Adipocyte (in vitro differentiated cells): ENCODE measurements around the gene KANSL1.
"Not testable (repeated sequence)": the region's sequence is repeated elsewhere in the genome, so short reads cannot be mapped to it uniquely, and the experiment has no call there.

Experiments used
- DNase-seq: peaks from one replicate; pipeline ENCODE4 v3.0.0-alpha.2; 2015; ENCODE audit warnings: low read depth
- H3K27me3 ChIP-seq: replicated peaks from 2 replicates; pipeline ENCODE4 v1.7.0; 2013; ENCODE audit warnings: mild to moderate bottlenecking, low read length, moderate library complexity; ENCODE audit not compliant: control insufficient read depth, insufficient read depth
- H3K36me3 ChIP-seq: 2 replicates; pipeline ENCODE4 v1.7.0; 2013; ENCODE audit warnings: low read length, mild to moderate bottlenecking, moderate library complexity; ENCODE audit not compliant: control insufficient read depth, insufficient read depth, severe bottlenecking
- H3K4me1 ChIP-seq: 2 replicates; pipeline ENCODE4 v1.7.0; 2013; ENCODE audit warnings: mild to moderate bottlenecking, low read length, moderate library complexity; ENCODE audit not compliant: control insufficient read depth, insufficient read depth
- H3K4me3 ChIP-seq: 2 replicates; pipeline ENCODE4 v1.7.0; 2013; ENCODE audit warnings: mild to moderate bottlenecking, low read length, moderate library complexity
- H3K9ac ChIP-seq: 2 replicates; pipeline ENCODE4 v1.7.0; 2013; ENCODE audit warnings: mild to moderate bottlenecking, low read length, moderate library complexity
- H3K9me3 ChIP-seq: 2 replicates; pipeline ENCODE4 v1.7.0; 2013; ENCODE audit warnings: mild to moderate bottlenecking, low read length, moderate library complexity; ENCODE audit not compliant: control insufficient read depth

Gene KANSL1

GRCh38 chr17:46025510-46026165, 167.6 kb downstream of the KANSL1 start:
- DNase-seq, result no peak
- no peak overlapping the region for H3K4me3 ChIP-seq
- H3K9ac ChIP-seq, result no peak overlapping the region
- H3K27me3 ChIP-seq, result no peaks in the 10 kb centered on the region
- H3K36me3 ChIP-seq, result peaks cover 42% of the 10 kb centered on the region
- no peaks in the 10 kb centered on the region for H3K9me3 ChIP-seq
- no peaks in the 10 kb centered on the region for H3K4me1 ChIP-seq

DNA sequence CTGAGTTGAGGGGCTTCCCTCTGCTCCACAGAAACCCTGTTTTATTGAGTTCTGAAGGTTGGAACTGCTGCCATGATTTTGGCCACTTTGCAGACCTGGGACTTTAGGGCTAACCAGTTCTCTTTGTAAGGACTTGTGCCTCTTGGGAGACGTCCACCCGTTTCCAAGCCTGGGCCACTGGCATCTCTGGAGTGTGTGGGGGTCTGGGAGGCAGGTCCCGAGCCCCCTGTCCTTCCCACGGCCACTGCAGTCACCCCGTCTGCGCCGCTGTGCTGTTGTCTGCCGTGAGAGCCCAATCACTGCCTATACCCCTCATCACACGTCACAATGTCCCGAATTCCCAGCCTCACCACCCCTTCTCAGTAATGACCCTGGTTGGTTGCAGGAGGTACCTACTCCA, 168.2 kb downstream of the KANSL1 start:
- Histone ChIP-seq H3K9me3 (no peaks in the 10 kb centered on the region), H3K27me3 (no peaks in the 10 kb centered on the region), H3K36me3 (peaks cover 36% of the 10 kb centered on the region), H3K4me1 (no peaks in the 10 kb centered on the region), H3K4me3 (no peak overlapping the region), H3K9ac (no peak overlapping the region)
- no peak for DNase-seq

DNA sequence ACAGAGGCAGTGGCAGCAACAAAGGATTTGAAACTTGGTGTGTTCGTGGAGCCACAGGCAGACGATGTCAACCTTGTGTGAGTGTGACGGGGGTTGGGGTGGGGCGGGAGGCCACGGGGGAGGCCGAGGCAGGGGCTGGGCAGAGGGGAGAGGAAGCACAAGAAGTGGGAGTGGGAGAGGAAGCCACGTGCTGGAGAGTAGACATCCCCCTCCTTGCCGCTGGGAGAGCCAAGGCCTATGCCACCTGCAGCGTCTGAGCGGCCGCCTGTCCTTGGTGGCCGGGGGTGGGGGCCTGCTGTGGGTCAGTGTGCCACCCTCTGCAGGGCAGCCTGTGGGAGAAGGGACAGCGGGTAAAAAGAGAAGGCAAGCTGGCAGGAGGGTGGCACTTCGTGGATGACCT, 168.6 kb downstream of the KANSL1 start:
- Histone ChIP-seq H3K36me3 (peaks cover 32% of the 10 kb centered on the region), H3K9me3 (no peaks in the 10 kb centered on the region), H3K4me1 (no peaks in the 10 kb centered on the region), H3K4me3 (no peak overlapping the region), H3K27me3 (no peaks in the 10 kb centered on the region), H3K9ac (no peak overlapping the region)
- DNase-seq, result no peak

GRCh38 chr17:46023783-46024388, 169.3 kb downstream of the KANSL1 start:
- H3K4me3 ChIP-seq, result no peak overlapping the region
- H3K9me3 ChIP-seq, result no peaks in the 10 kb centered on the region
- no peaks in the 10 kb centered on the region for H3K4me1 ChIP-seq
- no peaks in the 10 kb centered on the region for H3K27me3 ChIP-seq
- H3K9ac ChIP-seq, result no peak overlapping the region
- peaks cover 31% of the 10 kb centered on the region for H3K36me3 ChIP-seq
- DNase-seq, result no peak

GRCh38 chr17:46023366-46023765, 169.9 kb downstream of the KANSL1 start:
- not testable (repeated sequence) for H3K4me3 ChIP-seq, H3K27me3 ChIP-seq, H3K9me3 ChIP-seq, H3K9ac ChIP-seq, H3K4me1 ChIP-seq, DNase-seq
- H3K36me3 ChIP-seq, result peaks cover 26% of the 10 kb centered on the region

GRCh38 chr17:46020998-46021397, 172.2 kb downstream of the KANSL1 start:
- Histone ChIP-seq H3K4me3 (no peak overlapping the region), H3K9me3 (no peaks in the 10 kb centered on the region), H3K36me3 (peaks cover 11% of the 10 kb centered on the region), H3K27me3 (no peaks in the 10 kb centered on the region), H3K4me1 (no peaks in the 10 kb centered on the region), H3K9ac (no peak overlapping the region)
- no peak for DNase-seq

DNA sequence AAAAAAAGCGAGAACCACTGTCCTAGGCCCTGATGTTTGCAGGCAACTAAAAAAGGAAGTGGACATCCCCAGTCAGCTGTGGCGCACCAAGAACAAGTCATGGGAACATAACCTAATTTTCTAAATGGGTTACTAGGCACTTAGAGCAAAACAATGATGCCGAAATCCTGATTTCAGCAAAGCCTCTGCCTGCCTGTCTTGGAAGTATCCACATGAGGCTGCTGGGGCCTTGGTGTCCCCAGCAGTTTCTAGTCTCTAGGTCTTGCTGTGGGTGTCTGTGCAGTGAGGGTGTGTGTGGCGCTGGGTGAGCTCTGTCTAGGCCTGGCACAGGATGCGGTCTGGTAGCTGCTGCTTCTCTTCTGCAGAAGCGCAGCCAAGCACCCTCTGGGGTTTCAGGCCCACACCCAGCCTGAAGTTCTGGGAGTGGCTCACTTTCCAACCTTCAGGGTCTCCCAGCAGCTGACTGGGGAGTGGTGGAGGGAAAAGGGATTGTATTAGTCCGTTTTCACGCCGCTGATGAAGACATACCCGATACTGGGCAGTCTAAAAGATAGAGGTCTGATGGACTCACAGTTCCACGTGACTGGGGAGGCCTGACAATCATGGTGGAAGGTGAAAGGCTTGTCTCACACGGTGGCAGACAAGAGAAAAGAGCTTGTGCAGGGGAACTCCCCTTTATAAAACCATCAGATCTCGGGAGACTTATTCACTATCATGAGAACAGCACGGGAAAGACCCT, 173.0 kb downstream of the KANSL1 start:
- H3K27me3 ChIP-seq, result no peaks in the 10 kb centered on the region
- no peaks in the 10 kb centered on the region for H3K9me3 ChIP-seq
- peaks cover 10% of the 10 kb centered on the region for H3K36me3 ChIP-seq
- DNase-seq, result no peak
- H3K4me1 ChIP-seq, result no peaks in the 10 kb centered on the region
- H3K9ac ChIP-seq, result no peak overlapping the region
- no peak overlapping the region for H3K4me3 ChIP-seq

- not testable (repeated sequence) for H3K9ac ChIP-seq, H3K36me3 ChIP-seq, DNase-seq, H3K9me3 ChIP-seq, H3K4me3 ChIP-seq, H3K27me3 ChIP-seq, H3K4me1 ChIP-seq
These were observed 173.8 kb downstream of the KANSL1 start for GRCh38 chr17:46019408-46019925.

DNA sequence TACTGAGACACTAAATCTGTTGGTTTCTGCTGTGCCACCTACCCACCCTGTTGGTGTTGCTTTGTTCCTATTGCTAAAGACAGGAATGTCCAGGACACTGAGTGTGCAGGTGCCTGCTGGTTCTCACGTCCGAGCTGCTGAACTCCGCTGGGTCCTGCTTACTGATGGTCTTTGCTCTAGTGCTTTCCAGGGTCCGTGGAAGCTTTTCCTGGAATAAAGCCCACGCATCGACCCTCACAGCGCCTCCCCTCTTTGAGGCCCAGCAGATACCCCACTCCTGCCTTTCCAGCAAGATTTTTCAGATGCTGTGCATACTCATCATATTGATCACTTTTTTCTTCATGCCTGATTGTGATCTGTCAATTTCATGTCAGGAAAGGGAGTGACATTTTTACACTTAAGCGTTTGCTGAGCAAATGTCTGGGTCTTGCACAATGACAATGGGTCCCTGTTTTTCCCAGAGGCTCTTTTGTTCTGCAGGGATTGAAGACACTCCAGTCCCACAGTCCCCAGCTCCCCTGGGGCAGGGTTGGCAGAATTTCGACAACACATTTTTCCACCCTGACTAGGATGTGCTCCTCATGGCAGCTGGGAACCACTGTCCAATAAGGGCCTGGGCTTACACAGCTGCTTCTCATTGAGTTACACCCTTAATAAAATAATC, 179.6 kb downstream of the KANSL1 start:
- Histone ChIP-seq H3K9me3 (no peaks in the 10 kb centered on the region), H3K4me1 (peaks cover 11% of the 10 kb centered on the region), H3K9ac (no peak overlapping the region), H3K27me3 (no peaks in the 10 kb centered on the region), H3K36me3 (no peaks in the 10 kb centered on the region), H3K4me3 (no peak overlapping the region)
- DNase-seq, result peak; percentile 78

GRCh38 chr17:46013127-46013501, 180.1 kb downstream of the KANSL1 start:
- Histone ChIP-seq H3K9ac (no peak overlapping the region), H3K4me1 (peaks cover 13% of the 10 kb centered on the region), H3K36me3 (no peaks in the 10 kb centered on the region), H3K9me3 (no peaks in the 10 kb centered on the region), H3K4me3 (no peak overlapping the region), H3K27me3 (no peaks in the 10 kb centered on the region)
- DNase-seq, result no peak

GRCh38 chr17:46012506-46013079, 180.6 kb downstream of the KANSL1 start:
- no peaks in the 10 kb centered on the region for H3K36me3 ChIP-seq
- no peaks in the 10 kb centered on the region for H3K27me3 ChIP-seq
- no peaks in the 10 kb centered on the region for H3K9me3 ChIP-seq
- no peak overlapping the region for H3K4me3 ChIP-seq
- no peak for DNase-seq
- peaks cover 17% of the 10 kb centered on the region for H3K4me1 ChIP-seq
- no peak overlapping the region for H3K9ac ChIP-seq
